Measurements from ENCODE around the gene ABCD1.
"Not testable (repeated sequence)": the region's sequence is repeated elsewhere in the genome, so short reads cannot be mapped to it uniquely, and the experiment has no call there.

DNA sequence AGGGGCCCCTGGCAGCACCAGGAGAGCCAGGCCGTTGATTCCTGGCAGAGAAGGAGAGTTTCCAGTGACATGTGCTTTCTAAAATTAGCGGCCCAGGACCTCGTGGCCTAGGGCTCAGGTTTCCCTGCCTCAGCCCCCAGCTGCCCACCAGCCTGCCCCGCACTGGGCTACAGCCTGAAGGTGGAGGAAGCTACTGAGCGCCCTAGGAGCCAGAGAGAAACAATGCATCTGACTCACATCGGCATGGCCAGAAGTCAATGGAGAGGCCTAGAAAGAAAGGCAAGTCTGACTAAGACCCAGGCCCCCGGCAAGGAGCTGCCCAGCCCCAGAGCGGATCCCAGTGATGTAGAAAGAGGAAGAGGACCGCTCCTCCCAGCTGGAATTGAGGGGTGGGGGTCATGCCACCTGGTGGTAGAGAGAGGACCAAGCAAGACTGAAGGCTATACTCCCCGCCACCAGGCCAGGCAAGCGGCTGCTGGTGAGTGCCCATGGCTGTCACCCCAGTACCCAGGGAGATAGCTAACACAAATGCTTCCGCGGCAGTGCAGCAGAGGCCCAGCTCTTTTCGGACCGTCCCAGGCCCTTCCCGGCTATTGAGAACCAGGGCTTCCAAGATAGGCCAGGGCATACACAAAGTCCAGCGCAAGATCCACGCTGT, 19.1 kb upstream of the ABCD1 start:
- TF ChIP-seq, protein P1, sequence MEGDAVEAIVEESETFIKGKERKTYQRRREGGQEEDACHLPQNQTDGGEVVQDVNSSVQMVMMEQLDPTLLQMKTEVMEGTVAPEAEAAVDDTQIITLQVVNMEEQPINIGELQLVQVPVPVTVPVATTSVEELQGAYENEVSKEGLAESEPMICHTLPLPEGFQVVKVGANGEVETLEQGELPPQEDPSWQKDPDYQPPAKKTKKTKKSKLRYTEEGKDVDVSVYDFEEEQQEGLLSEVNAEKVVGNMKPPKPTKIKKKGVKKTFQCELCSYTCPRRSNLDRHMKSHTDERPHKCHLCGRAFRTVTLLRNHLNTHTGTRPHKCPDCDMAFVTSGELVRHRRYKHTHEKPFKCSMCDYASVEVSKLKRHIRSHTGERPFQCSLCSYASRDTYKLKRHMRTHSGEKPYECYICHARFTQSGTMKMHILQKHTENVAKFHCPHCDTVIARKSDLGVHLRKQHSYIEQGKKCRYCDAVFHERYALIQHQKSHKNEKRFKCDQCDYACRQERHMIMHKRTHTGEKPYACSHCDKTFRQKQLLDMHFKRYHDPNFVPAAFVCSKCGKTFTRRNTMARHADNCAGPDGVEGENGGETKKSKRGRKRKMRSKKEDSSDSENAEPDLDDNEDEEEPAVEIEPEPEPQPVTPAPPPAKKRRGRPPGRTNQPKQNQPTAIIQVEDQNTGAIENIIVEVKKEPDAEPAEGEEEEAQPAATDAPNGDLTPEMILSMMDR (IDR thresholded peaks at IDR 0.05) = not testable (repeated sequence)
- TF ChIP-seq POLR2AphosphoS5 (IDR thresholded peaks at IDR 0.05) = not testable (repeated sequence)

All from breast epithelium (tissue), 3 donors.